Activated CD4-positive, alpha-beta T cell treated with anti-CD3 and anti-CD28 coated beads, Interleukin-2, amount 50 U/mL, for 1 hour (primary cell): ENCODE data around the gene EDC3.

Experiments used
- DNase-seq: peaks from one replicate; pipeline ENCODE4 v3.0.0-alpha.2; 2020

The EDC3 gene

DNA sequence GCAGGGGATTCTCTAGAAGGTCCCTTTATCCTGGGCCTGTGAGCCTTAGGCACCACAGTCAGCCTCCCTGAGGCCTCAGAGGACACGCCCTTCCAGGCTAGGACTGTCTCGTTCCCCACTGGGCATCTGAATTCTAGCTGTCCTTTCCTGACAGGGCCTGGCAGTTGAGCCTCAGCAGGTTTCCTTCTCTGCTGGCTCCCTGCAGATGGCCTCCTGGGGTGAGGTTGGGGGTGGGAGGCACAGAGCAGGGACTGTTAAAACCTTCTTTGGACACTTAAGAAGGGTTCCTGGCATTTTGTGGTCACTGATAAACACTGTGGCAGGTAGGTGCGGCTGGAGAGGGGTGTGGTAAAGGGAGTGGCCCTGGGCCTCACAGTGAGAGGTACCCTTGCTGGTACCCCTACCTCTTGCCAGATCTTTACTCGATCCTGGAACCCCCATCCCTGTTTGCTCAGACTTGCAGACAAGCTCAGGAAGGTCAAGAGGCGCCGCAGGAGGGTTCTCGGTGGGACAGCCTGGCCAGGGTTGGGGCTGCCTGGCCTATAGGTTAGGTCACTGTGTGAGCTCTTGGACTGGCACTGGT is 71.7 kb downstream of the EDC3 start:
- DNase-seq: no peak

GRCh38 chr15:74622758-74623157 is 73.1 kb downstream of the EDC3 start:
- DNase-seq: no peak

GRCh38 chr15:74621936-74622335 is 73.9 kb downstream of the EDC3 start:
- DNase-seq: no peak

- no peak for DNase-seq
Measured at GRCh38 chr15:74621546-74621920, 74.3 kb downstream of the EDC3 start.

DNA sequence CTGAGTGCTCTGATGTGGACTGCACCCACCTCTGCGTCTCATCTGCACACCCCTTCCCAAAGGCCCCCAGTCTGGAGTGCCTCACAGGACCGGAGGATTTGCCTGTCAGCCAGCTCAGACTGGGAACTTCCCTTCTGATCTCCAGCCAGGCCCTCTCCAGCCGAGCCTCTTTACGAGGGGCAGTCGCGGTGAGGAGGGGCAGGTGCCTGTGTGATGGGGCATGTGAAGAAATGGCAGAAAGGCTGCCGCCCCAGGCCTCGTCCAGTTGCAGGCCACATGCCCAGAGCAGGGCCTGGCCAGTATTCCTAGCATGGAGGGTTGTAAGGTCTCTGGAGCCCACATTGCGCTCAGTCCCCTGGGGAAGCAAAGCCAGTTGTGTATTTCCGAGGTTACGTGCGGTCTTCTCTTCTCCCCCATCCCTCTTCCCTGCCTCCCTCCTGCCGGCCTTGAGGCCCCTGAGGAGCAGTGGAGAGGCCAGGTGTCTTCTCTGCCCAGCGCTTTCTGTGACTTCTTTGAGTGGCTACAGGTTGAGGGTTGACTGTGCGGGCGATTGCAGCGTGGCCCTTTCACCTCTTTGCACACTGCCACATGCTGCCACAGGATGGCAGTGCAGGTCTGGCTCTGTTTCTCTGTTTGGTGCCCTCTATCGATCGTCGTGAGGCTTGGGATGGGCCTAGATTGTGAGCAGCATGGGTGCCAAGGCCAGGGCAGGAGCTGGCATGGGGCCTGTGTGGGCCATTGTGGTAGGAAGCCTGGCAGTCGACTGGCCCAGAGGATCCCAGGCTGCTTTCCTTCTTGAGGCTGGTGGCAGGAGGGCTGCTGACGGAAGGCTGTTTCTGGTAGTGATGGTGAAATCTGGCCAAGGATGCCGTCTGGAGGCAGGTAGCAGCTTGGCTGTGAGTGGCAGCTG is 74.9 kb downstream of the EDC3 start:
- DNase-seq: peak; percentile 73

GRCh38 chr15:74619916-74620635 is 75.7 kb downstream of the EDC3 start:
- DNase-seq: no peak

DNA sequence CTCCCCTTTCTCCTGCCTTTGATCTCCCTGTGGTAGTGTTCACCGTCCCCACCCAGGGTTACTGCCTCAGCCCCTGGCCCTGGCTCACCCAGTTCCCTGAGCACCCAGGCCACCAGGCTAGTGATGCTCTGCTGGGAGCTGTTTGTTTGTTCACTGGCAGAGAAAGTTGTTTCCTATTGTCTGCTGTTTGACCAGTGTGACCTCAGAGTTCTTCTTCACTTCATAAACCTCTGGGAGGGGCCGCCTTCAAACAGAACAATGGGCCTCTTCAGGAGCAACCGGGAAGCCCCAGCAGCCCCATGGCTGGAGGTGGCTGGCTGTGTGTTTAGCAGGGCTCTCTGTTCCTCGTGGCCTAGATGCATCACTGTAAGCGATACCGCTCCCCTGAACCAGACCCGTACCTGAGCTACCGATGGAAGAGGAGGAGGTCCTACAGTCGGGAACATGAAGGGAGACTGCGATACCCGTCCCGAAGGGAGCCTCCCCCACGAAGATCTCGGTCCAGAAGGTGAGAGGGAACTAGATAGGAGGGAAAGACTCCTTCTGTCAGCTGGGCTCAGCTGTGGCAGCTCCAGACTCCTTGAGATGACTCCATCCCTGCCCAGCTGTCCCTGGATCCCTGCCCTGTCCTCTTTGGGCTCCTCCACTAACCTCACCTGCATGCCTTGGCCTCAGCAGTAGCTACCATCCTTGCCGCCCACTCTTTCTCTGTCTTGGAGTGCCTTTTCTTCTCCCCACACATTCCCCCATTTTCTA is 76.8 kb downstream of the EDC3 start:
- DNase-seq: no peak

GRCh38 chr15:74616996-74617395 is 78.8 kb downstream of the EDC3 start:
- DNase-seq: no peak

- DNase-seq: peak; percentile 76
Measured at GRCh38 chr15:74616366-74616939, 79.4 kb downstream of the EDC3 start.

GRCh38 chr15:74615508-74616365 is 80.1 kb downstream of the EDC3 start, which contains the start of gene CLK3:
TSS of gene CLK3 (plus strand) at chr15:74615836. CDS start at chr15:74619197, 3,361 bp downstream.
- peak; percentile 96 for DNase-seq

DNA sequence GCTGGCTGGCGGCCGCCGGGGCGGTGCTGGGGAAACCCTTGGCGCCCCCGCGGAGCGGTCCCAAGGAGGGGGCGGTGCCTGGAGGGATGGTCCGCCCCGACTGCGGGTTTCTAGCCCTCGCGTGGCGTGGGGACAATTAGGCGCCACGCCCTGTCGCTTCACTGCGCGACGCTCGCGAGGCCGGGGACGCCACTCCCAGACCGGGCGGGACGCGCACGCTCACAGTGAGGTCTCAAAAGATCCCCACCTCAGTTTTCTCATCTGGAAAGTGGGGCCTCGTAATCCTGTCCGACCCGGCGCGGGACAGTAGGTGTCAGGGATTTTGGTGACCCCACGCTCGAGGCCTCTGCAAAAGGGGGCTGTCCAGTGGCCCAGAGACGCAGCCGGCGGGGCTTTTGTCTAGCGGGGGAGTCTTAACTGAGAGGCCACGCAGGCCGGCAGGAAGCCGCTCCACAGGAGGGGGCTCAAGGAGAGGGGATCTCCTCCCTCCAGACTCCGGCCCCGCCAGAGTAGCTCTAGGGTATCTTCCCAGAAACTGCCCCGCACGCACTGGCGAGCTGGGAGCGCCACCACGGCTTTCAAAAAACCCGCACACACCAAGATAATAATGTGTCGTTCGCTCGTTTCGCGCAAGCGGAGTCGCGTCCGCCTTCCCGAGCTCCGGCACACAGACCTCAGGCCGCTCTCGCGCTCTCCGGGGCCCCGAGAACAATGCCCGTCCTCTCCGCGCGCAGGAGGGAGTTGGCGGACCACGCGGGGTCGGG is 80.9 kb downstream of the EDC3 start:
- peak; percentile 90 for DNase-seq

DNA sequence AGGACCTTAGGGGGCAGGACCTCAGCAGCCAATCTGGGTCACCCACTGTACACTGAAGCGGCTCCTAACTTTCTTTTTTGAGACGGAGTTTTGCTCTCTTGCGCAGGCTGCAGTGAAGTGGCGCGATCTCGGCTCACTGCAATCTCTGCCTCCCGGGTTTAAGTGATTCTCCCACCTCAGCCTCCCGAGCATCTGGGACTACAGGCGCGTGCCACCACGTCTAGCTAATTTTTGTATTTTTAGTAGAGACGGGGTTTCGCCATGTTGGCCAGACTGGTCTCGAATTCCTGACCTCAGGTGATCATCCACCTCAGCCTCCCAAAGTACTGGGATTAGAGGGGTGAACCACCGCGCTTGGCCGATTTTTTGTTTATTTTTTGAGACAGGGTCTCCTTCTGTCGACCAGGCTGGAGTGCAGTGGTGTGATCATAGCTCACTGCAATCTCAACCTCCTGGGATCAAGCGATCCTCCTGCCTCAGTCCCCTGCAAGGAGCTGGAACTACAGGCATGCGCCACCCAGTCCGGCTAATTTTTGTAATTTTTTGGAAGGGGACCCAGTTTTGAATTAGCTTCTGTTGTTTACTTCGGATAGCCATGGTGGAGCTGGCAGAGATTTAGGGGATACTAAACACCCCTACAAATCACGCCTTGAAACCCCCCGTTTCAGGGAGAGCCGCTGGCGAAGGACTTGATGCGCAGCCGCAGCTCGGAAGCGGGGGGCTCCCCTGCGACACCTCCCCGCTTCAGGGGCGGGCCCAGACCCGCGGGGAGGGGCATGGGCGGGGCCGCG is 81.7 kb downstream of the EDC3 start:
- no peak for DNase-seq

- no peak for DNase-seq
Measured at GRCh38 chr15:74613089-74613952, 82.5 kb downstream of the EDC3 start.

- DNase-seq: no peak
Measured at GRCh38 chr15:74612677-74613076, 83.1 kb downstream of the EDC3 start.

DNA sequence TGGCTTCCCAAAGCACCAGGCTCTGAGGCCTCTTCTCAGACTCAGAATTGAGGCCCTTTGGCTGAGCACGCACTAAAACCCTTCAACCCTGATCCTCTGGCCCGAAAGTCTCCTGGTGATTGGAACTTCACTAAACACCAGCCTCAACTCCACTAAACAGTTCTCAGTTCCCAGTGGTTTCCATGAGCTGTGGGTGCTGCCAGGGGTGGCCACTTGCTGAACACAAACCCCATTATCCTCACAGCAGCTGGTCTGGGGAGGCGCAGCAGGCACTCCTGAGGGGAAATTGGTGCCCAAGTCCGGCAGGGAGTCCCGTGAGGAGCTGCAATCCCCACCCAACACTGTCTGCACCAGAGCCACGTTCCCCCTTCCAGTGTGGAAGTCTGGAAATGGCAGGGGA is 84.0 kb downstream of the EDC3 start:
- DNase-seq: no peak

DNA sequence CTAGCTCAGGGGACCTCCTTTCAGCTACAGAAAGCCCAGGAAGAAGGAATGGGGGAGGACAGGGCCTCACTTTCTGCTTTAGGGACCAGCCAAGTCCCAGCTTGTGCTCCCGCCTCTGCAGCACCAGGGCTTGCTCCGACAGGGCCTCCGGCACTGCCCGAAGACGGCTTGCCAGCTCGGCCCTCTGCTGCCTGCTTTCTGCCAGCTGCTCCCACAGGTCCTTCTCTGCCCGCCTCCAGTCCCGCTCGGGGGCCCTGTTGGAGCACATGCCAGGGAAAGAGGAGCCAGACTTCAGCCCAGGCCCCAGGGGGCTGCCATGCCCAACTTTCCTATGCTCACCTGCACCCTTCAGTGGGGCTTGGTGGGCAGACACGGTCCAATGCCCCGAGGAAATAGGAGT is 84.5 kb downstream of the EDC3 start:
- DNase-seq: no peak

DNA sequence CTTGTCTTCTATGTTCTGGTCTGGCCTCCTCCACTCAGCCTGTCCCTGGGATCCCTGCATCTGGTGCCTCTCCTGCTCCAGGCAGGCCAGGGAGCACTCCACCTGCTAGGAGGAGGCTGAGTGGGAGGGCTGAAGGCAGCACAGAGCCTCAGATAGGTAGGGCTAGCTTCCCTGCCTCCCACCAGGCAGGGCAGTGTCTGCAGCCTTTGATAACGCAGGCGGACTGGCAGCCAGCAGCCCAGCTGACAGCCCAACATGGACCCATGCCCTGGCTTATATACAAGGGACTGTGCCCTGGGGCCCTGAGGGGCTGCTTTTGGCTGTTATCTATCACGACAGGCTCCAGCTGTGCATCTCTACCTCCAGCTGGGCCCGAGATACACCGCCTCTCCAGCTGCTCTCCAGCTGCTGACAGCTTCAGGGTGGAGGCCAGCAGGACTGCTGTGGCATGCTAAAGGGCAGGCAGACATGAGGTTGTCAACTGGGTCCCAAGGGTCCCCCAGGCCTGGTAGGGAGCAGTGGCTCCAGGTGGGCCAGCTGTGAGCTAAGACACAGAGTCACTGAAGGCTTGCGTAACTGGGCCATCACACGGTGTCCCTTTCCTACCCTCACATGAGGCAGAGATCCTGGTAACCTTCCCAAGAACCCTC is 85.4 kb downstream of the EDC3 start:
- no peak for DNase-seq

DNA sequence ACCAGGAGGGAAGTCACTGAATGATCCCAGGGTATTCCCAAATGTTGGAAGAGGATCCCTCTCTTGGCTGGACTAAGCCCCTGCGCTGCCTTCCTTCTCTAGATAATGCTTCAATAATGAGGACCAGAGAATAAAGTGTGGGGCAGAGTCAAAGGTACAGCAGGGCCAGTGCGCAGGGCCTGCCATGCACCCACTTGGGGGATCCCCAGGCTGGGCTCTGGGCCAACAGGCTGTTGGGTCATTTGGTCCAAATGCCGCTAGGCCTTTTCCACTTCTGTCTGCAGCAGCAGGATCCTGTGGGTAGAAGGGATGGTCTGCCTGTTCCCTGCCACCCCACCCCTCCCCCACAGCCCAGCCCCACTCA is 85.9 kb downstream of the EDC3 start:
- no peak for DNase-seq

GRCh38 chr15:74608786-74609185 is 87.0 kb downstream of the EDC3 start:
- DNase-seq: no peak
